M059J (cell line): ENCODE data around the gene HACD3. TPM values are rescaled to one million over a fixed set of nuclear protein-coding genes. Genes with fewer than 3 reads are reported as not detected.
A peak's percentile ranks its signal among the peaks of the same experiment; 100 is the strongest.

Experiments used
- DNase-seq: peaks from one replicate; pipeline ENCODE4 v3.0.0-alpha.2; 2012; ENCODE audit warnings: low read depth
- total RNA-seq: library from RNA; depleted of rRNA; stranded (reverse); fragments of >200 nt; shearing (Covaris generic); gene quantifications from 2 replicates; pipeline ENCODE4 v1.2.3, GENCODE V29; 2014; rRNA removed

HACD3 gene
- total RNA-seq, result 104 and 120 TPM in 2 replicates

GRCh38 chr15:65530318-65531111, at the start of gene HACD3:
HACD3 (plus strand) TSS chr15:65530463; CDS start chr15:65530632, 169 bp downstream.
- DNase-seq, result peak; percentile 75

GRCh38 chr15:65484876-65485275, 45.4 kb upstream of the HACD3 start:
- no peak for DNase-seq

GRCh38 chr15:65494076-65494475, 36.2 kb upstream of the HACD3 start:
- DNase-seq, result no peak

- no peak for DNase-seq
Observed at GRCh38 chr15:65509321-65509720, 20.9 kb upstream of the HACD3 start.

- no peak for DNase-seq
Observed at GRCh38 chr15:65512189-65512588, 18.1 kb upstream of the HACD3 start.

GRCh38 chr15:65512807-65513416, 17.4 kb upstream of the HACD3 start:
- no peak for DNase-seq

GRCh38 chr15:65516997-65517865, 13.0 kb upstream of the HACD3 start, which contains the start of gene DPP8:
DPP8 (minus strand) TSS chr15:65517689; CDS start chr15:65512553, 5,136 bp downstream.
- peak; percentile 87 for DNase-seq

GRCh38 chr15:65517866-65518207, 12.4 kb upstream of the HACD3 start:
- DNase-seq, result no peak

GRCh38 chr15:65518633-65519285, 11.5 kb upstream of the HACD3 start:
- no peak for DNase-seq

GRCh38 chr15:65521350-65521749, 8.9 kb upstream of the HACD3 start:
- DNase-seq, result no peak

- no peak for DNase-seq
Observed at GRCh38 chr15:65524226-65524625, 6.0 kb upstream of the HACD3 start.

GRCh38 chr15:65525622-65526021, 4.6 kb upstream of the HACD3 start:
- peak; percentile 75 for DNase-seq

GRCh38 chr15:65528461-65529060, 1.7 kb upstream of the HACD3 start:
- DNase-seq, result no peak

- DNase-seq, result no peak
Observed at GRCh38 chr15:65529762-65530317, 423 bp upstream of the HACD3 start.

- peak; percentile 59 for DNase-seq
Observed at GRCh38 chr15:65532738-65533051, 2.4 kb downstream of the HACD3 start.

GRCh38 chr15:65533057-65533756, 2.9 kb downstream of the HACD3 start:
- no peak for DNase-seq

GRCh38 chr15:65535192-65535591, 4.9 kb downstream of the HACD3 start:
- DNase-seq, result peak; percentile 7

GRCh38 chr15:65540314-65540713, 10.1 kb downstream of the HACD3 start:
- DNase-seq, result no peak

GRCh38 chr15:65541231-65541820, 11.1 kb downstream of the HACD3 start:
- peak; percentile 8 for DNase-seq

GRCh38 chr15:65547841-65548240, 17.6 kb downstream of the HACD3 start:
- DNase-seq, result no peak
